ENCODE measurements around the gene PTOV1. TPM values are rescaled to one million over a fixed set of nuclear protein-coding genes. Genes with fewer than 3 reads are reported as not detected.

PTOV1 gene
- total and polyA plus RNA-seq, 2 of the 8 experiments (the other 6 are each of a cell fraction or from before 2014, with no cell fraction given): 147 to 251 TPM

DNA sequence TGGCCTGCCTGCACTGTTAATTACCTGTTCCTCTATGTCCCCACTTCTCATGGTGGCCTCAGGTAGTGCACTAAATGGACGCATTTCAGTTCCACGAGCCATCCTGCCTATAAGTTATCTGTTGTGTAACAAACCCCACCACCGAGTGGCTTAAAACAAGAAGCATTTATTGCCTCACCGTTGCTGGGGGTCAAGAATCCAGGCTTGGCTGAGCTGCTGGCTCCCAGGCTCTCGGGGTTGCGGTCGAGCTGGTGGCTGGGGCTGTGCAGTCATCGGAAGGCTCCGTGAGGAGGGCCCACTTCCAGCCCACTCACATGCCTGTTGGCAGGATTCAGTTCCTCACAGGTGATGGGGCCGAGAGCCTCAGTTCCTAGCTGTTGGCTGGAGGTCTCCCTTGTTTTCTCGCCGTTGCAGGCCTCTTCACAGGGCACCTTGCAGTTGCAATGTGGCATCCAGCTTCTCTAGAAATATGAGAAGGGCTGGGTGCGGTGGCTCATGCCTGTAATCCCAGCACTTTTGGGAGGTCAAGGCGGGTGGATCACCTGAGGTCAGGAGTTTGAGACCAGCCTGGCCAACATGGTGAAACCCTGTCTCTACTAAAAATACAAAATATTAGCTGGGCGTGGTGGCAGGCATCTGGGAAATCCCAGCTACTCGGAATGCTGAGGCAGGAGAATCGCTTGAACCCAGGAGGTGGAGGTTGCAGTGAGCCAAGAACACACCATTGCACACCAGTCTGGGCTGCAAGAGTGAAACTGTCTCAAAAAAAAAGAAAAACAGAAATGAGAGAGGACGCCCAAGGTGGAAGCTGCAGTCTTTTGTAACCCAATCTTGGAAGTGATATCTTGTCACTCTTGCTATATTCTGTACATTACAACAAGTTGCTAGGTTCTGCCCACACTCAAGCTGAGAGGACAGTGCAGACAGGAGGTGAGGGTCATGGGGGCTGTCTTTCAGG lies 6.5 kb upstream of the PTOV1 start (continued):
- TF ChIP-seq, protein P1, sequence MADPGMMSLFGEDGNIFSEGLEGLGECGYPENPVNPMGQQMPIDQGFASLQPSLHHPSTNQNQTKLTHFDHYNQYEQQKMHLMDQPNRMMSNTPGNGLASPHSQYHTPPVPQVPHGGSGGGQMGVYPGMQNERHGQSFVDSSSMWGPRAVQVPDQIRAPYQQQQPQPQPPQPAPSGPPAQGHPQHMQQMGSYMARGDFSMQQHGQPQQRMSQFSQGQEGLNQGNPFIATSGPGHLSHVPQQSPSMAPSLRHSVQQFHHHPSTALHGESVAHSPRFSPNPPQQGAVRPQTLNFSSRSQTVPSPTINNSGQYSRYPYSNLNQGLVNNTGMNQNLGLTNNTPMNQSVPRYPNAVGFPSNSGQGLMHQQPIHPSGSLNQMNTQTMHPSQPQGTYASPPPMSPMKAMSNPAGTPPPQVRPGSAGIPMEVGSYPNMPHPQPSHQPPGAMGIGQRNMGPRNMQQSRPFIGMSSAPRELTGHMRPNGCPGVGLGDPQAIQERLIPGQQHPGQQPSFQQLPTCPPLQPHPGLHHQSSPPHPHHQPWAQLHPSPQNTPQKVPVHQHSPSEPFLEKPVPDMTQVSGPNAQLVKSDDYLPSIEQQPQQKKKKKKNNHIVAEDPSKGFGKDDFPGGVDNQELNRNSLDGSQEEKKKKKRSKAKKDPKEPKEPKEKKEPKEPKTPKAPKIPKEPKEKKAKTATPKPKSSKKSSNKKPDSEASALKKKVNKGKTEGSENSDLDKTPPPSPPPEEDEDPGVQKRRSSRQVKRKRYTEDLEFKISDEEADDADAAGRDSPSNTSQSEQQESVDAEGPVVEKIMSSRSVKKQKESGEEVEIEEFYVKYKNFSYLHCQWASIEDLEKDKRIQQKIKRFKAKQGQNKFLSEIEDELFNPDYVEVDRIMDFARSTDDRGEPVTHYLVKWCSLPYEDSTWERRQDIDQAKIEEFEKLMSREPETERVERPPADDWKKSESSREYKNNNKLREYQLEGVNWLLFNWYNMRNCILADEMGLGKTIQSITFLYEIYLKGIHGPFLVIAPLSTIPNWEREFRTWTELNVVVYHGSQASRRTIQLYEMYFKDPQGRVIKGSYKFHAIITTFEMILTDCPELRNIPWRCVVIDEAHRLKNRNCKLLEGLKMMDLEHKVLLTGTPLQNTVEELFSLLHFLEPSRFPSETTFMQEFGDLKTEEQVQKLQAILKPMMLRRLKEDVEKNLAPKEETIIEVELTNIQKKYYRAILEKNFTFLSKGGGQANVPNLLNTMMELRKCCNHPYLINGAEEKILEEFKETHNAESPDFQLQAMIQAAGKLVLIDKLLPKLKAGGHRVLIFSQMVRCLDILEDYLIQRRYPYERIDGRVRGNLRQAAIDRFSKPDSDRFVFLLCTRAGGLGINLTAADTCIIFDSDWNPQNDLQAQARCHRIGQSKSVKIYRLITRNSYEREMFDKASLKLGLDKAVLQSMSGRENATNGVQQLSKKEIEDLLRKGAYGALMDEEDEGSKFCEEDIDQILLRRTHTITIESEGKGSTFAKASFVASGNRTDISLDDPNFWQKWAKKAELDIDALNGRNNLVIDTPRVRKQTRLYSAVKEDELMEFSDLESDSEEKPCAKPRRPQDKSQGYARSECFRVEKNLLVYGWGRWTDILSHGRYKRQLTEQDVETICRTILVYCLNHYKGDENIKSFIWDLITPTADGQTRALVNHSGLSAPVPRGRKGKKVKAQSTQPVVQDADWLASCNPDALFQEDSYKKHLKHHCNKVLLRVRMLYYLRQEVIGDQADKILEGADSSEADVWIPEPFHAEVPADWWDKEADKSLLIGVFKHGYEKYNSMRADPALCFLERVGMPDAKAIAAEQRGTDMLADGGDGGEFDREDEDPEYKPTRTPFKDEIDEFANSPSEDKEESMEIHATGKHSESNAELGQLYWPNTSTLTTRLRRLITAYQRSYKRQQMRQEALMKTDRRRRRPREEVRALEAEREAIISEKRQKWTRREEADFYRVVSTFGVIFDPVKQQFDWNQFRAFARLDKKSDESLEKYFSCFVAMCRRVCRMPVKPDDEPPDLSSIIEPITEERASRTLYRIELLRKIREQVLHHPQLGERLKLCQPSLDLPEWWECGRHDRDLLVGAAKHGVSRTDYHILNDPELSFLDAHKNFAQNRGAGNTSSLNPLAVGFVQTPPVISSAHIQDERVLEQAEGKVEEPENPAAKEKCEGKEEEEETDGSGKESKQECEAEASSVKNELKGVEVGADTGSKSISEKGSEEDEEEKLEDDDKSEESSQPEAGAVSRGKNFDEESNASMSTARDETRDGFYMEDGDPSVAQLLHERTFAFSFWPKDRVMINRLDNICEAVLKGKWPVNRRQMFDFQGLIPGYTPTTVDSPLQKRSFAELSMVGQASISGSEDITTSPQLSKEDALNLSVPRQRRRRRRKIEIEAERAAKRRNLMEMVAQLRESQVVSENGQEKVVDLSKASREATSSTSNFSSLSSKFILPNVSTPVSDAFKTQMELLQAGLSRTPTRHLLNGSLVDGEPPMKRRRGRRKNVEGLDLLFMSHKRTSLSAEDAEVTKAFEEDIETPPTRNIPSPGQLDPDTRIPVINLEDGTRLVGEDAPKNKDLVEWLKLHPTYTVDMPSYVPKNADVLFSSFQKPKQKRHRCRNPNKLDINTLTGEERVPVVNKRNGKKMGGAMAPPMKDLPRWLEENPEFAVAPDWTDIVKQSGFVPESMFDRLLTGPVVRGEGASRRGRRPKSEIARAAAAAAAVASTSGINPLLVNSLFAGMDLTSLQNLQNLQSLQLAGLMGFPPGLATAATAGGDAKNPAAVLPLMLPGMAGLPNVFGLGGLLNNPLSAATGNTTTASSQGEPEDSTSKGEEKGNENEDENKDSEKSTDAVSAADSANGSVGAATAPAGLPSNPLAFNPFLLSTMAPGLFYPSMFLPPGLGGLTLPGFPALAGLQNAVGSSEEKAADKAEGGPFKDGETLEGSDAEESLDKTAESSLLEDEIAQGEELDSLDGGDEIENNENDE (IDR thresholded peaks at IDR 0.05; ENCODE audit: insufficient replicate concordance, low read length): no peak
- TF ChIP-seq JUN (IDR thresholded peaks at IDR 0.05; ENCODE audit: low read depth, low read length) (no peak), RAD21 (IDR thresholded peaks at IDR 0.05 in 1 of 2, conservative IDR thresholded peaks at IDR 0.05 in 1 of 2; ENCODE audit: low read depth in 2 of 2, low read length in 2 of 2) (no peak), CREB1 (IDR thresholded peaks at IDR 0.05) (no peak), POLR2A (IDR thresholded peaks at IDR 0.05; ENCODE audit: control extremely low read depth in 1 of 2, low read depth in 2 of 2, low read length in 2 of 2) (no peak), TCF12 (IDR thresholded peaks at IDR 0.05; ENCODE audit: low read depth, low read length) (no peak), FOSL1 (IDR thresholded peaks at IDR 0.05; ENCODE audit: insufficient read depth, low read depth, low read length) (no peak), EP300 (IDR thresholded peaks at IDR 0.05; ENCODE audit: borderline replicate concordance in 1 of 2, low read depth in 2 of 2, low read length in 2 of 2) (no peak), ASH2L (IDR thresholded peaks at IDR 0.05; ENCODE audit: low read length) (no peak)

Measured in H1 (cell line).